Skin of body (tissue), 2 donors: ENCODE results near the gene P3H2. TPM values are rescaled to one million over a fixed set of nuclear protein-coding genes. Genes with fewer than 3 reads are reported as not detected.

Experiments used
- DNase-seq: peaks from one replicate; lab custom pipeline; 2025; lab: John Stamatoyannopoulos, UW
- total RNA-seq: library from RNA; depleted of rRNA; stranded (reverse); fragments of >200 nt; gene quantifications from one replicate; pipeline ENCODE4 v1.2.3, GENCODE V29; 2014

Gene P3H2
- total RNA-seq, 1 donor from 2014 or later = 37.7 TPM

GRCh38 chr3:190056742-190057141 is 64.0 kb downstream of the P3H2 start:
- DNase-seq = no peak

DNA sequence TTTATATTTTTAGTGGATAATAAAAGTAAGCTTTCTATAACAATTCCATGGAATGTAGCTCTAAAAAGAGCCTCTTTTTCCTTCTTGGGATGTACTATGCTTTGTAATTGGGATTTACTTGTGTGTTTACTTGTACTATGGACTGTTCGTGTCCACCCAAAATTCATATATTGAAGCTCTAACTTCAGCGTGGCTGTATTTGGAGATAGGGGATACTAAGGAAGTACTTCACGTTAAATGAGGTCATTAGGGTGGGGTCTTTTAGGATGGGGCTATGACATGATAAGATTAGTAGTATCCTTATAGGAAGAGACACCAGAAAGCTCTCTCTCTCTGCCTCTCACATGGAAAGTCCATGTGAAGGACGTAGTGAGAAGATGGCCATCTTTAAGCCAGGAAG is 64.9 kb downstream of the P3H2 start:
- DNase-seq = no peak

DNA sequence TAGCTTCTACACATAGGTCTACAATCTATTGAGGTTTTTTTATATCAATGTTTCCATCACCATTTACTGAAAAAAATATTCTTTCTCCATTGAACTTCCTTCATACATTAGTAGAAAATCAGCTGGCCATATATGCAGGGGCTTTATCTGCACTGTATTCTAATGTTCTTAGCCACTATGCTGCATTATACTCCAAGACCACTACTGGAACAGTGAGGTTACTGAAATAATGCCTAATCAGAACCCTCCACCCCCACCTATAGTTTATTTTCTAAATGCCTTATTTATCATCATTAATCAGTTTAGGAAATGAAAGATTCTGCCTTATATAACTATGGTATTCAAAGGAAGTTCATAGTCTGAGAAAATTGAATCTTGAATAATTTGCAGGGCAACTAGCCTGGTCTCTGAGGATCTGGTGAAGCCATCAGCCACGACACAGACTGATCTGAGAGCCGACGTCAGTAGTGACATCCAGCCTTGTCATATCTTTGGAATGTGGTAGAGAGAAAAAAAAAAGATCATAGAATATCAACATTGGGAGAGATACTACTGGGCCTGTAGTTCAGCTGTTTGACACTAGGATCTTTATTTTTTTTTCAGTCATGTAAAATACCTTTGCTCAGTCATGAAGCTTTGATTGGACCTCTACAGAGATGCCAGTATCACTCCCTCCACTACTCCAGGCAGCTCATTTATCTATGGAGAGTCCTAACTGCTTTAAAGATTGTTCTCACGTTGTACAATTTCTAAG is 66.6 kb downstream of the P3H2 start:
- DNase-seq = no peak

- no peak for DNase-seq
These were observed 69.1 kb downstream of the P3H2 start for GRCh38 chr3:190051641-190052040.

DNA sequence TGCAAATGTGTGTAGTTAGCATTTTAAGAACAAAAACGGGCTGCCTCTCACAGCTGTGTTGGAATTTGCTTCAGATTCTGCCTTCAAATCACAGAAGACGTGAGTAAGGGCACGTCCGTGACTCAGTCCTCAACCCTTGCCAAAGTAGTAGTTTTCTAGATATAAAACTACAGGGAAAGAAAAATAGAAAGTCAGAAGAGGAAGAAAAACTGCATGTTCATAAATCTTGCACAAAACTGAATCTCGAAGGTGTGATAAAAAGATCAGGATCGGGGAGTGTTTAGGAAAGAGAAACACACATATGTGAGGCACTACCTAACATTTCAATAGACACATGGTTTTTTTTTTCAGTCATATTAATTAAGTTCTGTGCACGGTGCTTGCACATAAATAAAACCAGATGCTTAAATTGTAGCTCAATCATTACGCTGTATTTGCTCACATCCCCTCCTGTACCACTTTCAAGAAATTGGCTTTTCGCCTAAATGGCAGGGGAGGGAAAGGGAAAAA is 71.7 kb downstream of the P3H2 start:
- peak; percentile 44 for DNase-seq

DNA sequence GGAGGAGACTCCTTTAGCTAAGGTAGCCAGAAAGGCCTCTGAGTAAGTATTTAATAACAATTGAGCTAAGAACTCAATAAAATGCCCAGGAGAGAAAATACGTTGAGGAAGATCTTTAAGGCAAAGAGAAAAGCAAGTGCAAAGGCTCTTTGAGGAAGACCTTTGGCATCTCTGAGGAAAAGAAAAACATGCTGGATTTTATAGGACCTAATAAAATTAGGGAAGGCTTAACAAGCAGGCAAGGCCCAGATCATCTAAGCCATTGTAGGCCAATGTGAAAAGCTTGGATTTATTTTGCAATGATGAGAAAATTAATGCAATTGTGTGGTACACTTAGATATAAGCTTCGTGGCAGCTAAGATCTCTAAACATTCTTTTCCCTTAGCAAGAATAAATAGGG is 75.7 kb downstream of the P3H2 start:
- no peak for DNase-seq

- peak; percentile 95 for DNase-seq
These were observed 76.6 kb downstream of the P3H2 start for GRCh38 chr3:190044142-190044541.

DNA sequence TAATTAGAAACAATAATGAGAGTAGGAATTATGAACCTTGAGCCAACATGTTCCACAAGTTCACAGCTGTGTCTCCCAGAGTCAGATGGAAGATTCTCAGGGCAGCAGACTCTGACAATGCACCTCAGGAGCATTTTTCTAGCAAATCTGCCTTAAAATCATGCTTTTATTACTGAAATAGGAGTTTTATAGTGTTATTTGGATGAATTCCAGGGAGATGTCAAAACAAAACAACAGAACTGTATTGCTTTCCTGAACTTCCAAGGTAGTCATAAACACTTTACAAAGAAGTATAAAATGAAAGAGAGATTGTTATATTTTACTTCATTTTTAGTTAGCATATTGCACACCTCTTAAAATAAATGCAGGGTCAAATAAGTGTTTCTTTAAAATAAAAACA is 77.0 kb downstream of the P3H2 start:
- DNase-seq = peak; percentile 61

DNA sequence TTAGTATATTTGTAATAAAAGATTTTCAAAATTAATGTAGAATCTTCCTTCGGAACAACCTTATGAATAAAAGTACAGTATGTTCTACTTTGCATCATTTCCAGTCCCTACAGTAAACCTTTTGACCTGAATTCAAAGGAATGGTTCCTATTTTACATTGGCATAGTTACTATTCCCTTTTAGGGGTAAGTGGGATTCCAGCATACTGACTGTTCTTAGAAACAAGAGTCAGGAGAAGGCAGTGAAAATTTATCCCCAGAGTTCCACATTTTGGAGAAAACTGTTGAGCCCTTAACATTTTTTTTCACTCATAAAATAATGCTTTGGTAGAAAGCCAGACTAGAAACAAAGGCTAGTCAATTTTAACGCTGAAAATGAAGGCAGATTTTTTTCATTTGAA is 78.1 kb downstream of the P3H2 start:
- DNase-seq = no peak

DNA sequence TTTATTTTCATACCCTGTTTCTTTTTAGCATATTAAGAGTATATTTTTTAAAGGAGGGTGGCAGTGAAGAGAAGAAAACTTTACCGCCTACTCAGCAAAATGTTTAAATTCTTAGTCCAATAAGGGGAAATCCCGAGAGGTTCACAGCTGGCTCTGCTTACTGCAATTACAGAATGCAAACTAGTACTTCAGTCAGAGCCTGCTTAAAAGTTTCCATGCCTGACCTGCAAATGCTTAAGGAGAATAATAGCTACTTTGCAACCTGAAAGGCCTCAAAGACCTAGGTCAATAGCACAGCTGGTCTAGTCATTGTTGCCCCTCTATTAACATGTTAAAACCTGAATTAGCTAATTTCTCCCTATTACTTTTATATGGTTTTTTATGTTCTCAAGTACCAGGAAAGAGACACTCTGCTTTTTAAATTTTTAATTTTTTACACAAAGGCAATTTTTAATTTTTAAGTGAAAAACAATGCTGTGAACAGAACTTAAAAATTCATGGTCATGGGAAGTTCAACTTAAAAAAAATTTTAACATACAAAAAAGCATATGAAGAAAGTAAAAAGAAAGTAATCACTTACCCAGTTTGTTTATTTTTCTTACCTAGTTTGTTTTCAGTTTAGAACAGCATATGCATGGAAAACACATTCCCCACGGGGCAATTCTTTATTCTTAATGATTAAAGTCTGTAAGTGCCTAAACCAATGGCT is 79.2 kb downstream of the P3H2 start:
- peak; percentile 69 for DNase-seq

GRCh38 chr3:190040145-190040544 is 80.6 kb downstream of the P3H2 start:
- no peak for DNase-seq

DNA sequence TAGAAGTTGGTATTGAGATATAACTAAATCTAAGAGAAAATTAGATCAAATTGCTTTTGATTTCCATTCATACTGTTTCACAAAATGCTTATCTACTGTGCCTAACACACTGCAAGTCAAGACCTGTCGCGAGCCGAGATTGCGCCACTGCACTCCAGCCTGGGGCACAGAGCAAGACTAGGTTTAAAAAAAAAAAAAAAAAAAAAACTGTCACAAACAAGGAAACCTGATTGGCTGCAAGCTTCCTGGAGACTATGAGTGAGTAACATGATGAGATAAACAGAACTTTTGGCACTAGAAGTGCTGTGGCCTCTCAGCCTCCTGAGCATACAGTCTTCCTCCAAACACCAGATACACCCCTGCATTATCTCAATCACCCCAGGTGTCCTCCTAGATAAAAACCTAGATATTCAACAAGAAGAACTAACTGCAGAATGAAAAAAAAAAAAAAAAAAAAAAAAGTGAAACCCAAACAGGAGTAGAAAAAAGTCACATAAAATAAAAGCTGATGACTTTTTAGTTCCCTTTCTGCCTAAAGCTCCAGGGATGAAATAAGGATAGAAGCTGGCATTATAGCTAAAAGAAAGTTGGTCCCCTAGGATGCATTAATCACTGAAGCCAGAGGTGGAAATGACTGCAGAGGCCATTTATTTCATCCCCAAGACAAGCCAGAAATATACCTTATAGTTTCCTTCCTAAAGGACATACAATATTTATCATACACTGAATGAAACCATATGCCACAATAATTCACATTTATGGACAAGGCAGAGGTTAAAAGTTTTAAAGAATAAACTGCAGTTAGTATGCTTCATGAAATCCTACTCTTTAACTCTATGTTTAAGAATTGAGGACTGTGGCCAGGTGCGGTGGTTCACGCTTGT is 82.4 kb downstream of the P3H2 start:
- DNase-seq = peak; percentile 37

DNA sequence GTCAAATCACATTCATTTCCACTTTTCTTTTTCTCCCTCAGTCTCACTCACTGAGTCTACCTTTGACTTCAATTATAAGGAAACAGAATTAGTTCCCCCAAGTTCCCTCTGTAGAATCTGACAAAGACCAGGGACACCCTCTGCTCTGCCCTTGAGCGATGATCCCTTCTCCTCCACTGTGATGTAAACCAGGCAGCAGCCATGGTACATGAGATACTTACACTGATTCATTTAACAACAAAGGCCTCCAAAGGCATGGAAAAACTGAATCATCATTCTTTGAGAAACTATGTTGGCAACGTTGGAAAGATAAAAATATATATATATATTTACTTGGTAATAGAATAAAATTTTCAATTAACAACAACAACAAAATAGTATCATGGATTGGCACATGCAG is 84.1 kb downstream of the P3H2 start:
- DNase-seq = no peak

- no peak for DNase-seq
These were observed 86.3 kb downstream of the P3H2 start for GRCh38 chr3:190034446-190034845.

- DNase-seq = no peak
These were observed 87.8 kb downstream of the P3H2 start for GRCh38 chr3:190032923-190033322.

DNA sequence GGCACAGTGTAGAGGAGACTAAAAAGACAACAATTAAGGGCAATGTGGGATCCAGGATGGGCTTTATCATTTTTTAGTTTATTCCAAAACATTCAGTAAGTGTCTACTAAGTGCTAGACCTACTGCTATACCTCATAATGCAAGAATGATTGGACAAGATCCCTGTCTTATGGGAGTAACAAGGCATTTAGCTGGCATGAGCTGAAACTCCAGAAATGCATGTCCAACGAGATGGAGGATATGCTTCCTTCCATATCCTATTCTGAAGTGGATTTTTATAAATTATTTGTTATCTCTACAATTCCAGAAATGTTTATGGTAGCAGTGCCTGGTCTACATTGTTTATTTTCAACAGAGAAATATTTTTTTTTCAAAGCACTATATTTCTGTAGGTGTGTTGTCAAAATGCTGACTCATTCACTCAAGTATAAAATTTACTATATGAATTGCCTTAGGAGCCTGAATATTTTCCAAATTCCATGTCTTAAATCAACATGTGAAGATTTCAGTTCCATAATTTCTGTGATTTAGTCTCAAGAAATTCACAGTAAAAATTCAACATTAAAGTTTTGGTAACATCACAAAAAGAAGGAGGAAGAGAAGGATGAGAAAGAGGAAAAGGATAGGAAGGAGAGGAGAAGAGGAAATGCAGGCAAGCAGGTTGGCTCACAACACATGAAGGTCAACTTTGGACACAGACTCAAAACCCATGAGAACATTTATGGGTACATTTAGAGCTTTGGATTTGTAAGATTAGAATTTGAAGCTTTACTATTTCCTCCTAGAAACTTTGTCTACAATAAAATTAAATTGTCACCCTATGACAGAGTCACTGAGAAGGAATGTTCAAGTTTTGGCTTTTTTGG is 88.6 kb downstream of the P3H2 start:
- no peak for DNase-seq

DNA sequence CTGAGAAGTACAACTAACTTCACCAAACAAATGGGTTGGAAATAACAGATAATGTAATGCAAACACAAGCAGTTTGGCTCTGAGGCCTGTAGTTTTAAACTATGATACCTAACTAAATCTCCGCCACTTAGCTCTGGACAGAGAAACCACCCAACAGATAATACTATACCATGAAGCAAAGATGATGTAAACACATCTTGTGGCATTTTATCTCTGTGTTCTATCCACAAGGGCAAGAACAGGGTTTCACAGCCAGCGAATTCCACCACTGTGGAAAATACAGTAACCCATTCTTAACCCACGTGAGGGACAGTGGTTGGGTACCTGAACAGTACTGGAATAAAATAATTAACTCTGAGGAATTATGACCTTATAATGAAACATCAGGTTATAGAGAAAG is 93.6 kb downstream of the P3H2 start:
- no peak for DNase-seq

DNA sequence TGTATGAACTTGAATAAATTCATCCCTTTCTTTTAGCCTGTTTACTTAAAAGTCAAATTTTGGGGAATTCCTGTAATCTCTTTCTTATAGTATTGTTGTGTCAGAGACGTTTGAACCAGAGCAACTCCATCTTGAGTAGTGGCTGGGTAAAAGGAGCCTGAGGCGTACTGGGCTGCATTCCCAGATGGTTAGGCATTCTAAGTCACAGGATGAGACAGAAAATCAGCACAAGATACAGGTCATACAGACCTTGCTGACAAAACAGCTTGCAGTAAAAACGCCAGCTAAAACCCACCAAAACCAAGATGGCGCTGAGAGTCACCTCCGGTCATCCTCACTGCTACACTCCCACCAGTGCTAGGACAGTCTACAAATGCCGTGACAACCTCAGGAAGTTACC is 94.5 kb downstream of the P3H2 start:
- DNase-seq = no peak

DNA sequence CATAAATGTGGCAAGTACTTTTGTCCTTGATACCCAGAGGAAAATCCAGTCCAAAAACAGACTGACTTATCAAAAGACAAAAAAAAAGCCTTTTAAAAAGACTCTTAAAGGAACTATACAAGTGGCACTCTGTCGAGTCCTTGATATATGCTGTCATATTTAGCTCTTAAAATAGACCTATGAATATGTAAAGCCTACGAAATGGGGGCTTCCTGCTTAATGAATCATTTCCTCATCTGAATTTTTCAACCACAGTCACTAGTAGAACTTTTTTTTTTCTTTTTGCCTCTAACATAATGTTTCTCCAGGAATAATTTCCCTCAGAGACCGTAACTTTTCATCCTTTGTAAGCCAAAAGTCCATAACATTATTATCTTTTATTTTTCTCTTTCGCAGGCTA is 95.8 kb downstream of the P3H2 start:
- DNase-seq = no peak

DNA sequence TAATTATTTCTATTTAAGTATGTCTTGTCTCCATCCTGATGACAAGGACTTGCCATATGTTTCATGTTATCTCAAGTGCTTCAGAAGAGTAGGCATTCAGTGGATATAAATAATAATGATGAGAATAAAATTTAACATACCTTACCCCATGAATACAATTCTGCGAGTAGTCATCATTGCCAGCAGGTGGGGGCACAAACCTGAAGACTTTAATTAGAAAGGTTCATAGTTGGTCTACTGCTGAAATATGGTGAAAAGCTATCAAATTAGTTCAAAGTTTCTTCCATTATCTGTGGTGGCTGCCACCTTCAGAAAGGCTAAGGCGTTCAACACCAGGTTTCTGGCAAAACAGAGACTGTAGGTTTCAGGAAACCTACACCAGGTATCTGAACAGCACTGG is 100.9 kb downstream of the P3H2 start:
- DNase-seq = no peak

DNA sequence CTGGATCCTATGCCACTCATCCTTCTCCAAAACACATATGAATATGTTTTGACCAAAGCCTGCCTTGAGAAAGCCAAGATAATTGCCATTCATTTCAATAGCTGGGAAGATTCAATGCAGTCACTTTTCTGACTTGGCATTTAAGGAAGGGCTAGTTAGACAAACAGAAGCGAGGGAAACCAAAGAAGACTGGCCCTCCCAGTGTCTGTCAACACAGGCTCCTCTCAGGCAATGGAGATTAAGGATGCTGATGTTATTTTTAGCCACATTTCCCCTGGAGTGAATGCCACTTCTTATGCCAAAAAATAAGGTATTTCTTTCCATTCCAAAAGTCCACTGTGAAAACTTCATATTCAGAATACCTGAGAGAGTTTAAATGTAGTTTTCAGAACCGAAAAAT is 101.7 kb downstream of the P3H2 start:
- DNase-seq = no peak
